Measurements from ENCODE around the gene DLL4.

- TF ChIP-seq CTCF (IDR thresholded peaks at IDR 0.05 in 2 of 3, conservative IDR thresholded peaks at IDR 0.05 in 1 of 3; ENCODE audit: control insufficient read depth in 2 of 3, extremely low read depth in 1 of 3, insufficient read depth in 1 of 3, low read depth in 3 of 3, low read length in 3 of 3) (no peak), YY1 (IDR thresholded peaks at IDR 0.05; ENCODE audit: low read depth, low read length) (no peak), EP300 (IDR thresholded peaks at IDR 0.05; ENCODE audit: borderline replicate concordance in 1 of 2, control insufficient read depth in 1 of 2, low read depth in 2 of 2, low read length in 2 of 2) (no peak), FOXM1 (IDR thresholded peaks at IDR 0.05; ENCODE audit: low read depth, low read length) (no peak), CEBPB (IDR thresholded peaks at IDR 0.05; ENCODE audit: borderline replicate concordance in 1 of 2, low read depth in 2 of 2, low read length in 2 of 2) (no peak), NR2C1 (IDR thresholded peaks at IDR 0.05) (no peak), CREM (IDR thresholded peaks at IDR 0.05; ENCODE audit: low read depth) (no peak), MAX (IDR thresholded peaks at IDR 0.05; ENCODE audit: low read depth, low read length) (no peak), NRF1 (conservative IDR thresholded peaks at IDR 0.05; ENCODE audit: low read depth, low read length) (no peak), EGR1 (IDR thresholded peaks at IDR 0.05; ENCODE audit: borderline replicate concordance in 1 of 2, low read depth in 2 of 2, low read length in 2 of 2) (no peak), RFX5 (IDR thresholded peaks at IDR 0.05; ENCODE audit: low read depth, low read length) (no peak), TARDBP (IDR thresholded peaks at IDR 0.05; ENCODE audit: borderline replicate concordance) (no peak)
These were observed 45.7 kb downstream of the DLL4 start for GRCh38 chr15:40974879-40975278.

All from GM12878 (cell line).